Measurements from ENCODE around the gene AXIN1.

DNA sequence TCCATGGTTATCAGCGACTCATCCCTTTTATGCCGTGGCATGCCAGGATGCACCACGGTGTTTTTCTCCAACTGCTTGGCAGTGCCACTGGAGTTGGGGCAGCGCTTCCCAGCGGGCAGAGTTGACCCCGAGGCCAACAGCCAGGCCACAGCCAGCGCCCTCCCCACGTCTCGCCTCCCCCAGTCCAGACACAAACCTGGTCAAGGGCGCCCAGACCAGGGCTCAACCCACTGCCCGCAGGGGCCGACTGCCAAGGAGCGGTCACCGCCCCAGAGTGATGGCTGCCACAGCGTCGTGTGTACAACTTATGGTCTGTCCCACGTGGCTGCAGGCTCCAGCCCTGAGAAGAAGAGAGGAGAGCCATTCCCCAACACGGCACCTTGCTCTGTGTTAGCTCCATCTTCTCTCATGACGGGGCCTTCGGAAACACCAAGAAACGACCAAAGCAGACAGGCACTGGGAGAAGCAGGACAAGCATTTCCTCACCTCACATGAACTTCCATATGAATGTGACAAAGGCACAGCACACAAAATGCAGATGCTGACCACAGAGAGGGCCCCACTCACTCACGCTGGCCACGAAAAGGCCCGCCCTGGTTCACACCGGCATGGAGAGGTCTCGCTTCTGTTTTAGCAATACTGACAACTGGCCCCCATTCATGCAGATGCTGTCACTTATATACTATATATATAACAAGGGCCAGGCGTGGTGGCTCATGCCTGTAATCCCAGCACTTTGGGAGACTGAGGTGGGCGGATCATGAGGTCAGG, 27.0 kb downstream of the AXIN1 start:
- TF ChIP-seq, protein P1, sequence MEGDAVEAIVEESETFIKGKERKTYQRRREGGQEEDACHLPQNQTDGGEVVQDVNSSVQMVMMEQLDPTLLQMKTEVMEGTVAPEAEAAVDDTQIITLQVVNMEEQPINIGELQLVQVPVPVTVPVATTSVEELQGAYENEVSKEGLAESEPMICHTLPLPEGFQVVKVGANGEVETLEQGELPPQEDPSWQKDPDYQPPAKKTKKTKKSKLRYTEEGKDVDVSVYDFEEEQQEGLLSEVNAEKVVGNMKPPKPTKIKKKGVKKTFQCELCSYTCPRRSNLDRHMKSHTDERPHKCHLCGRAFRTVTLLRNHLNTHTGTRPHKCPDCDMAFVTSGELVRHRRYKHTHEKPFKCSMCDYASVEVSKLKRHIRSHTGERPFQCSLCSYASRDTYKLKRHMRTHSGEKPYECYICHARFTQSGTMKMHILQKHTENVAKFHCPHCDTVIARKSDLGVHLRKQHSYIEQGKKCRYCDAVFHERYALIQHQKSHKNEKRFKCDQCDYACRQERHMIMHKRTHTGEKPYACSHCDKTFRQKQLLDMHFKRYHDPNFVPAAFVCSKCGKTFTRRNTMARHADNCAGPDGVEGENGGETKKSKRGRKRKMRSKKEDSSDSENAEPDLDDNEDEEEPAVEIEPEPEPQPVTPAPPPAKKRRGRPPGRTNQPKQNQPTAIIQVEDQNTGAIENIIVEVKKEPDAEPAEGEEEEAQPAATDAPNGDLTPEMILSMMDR (conservative IDR thresholded peaks at IDR 0.05; ENCODE audit: low read depth, low read length), result no peak
- TF ChIP-seq EZH2 (IDR thresholded peaks at IDR 0.05; ENCODE audit: borderline replicate concordance, low read depth, low read length, poor library complexity, severe bottlenecking), result no peak
